A549 (cell line): ENCODE data around the gene GPC1. TPM values are rescaled to one million over a fixed set of nuclear protein-coding genes. Genes with fewer than 3 reads are reported as not detected.

Experiments
- ATAC-seq, 2 experiments: fragments of 200-7000 bp in 1 of 2; fragments of >200 bp in 1 of 2; cut with Nextera tagmentation in 1 of 2; cut with Tn5 transposase in 1 of 2; 3 replicates each; pipeline versions ENCODE4 v1.8.0 to v1.9.1; 2018 to 2020; ENCODE audit warnings: mild to moderate bottlenecking in 1 of 2, moderate library complexity in 1 of 2
- CTCF ChIA-PET: fragments of 300-600 bp; sonication (Branson Sonifier 250); formaldehyde crosslinking; extraction: SDS; loops from one replicate; lab custom pipeline; 2021; ENCODE audit warnings: antibody characterized with exemption, inconsistent platforms; lab: Yijun Ruan, JAX
- POLR2A ChIA-PET: fragments of 350-600 bp; formaldehyde crosslinking; extraction: SDS; loops from one replicate; lab custom pipeline; 2021; ENCODE audit warnings: antibody characterized with exemption, inconsistent platforms; lab: Yijun Ruan, JAX
- DNase-seq, 2 experiments: peaks; one replicate each; pipeline versions ENCODE4 v3.0.0 to v3.0.0-alpha.2; 2011 to 2016; ENCODE audit warnings: low read depth in 1 of 2, low spot score in 1 of 2
- FAIRE-seq: peaks from 2 replicates; lab custom pipeline; 2011; peaks lifted over from hg19 to GRCh38; lab: Jason Lieb, UNC
- H3K27ac ChIP-seq, 2 experiments: fragments of >200 bp; sonication (Bioruptor Twin); formaldehyde crosslinking; 3 replicates each; pipeline ENCODE4 v1.5.1; 2016 to 2017
- H3K4me1 ChIP-seq: fragments of >200 bp; sonication (Bioruptor Twin); formaldehyde crosslinking; 3 replicates; pipeline ENCODE4 v1.6.1; 2016
- H3K4me2 ChIP-seq: fragments of >200 bp; sonication (Bioruptor Twin); formaldehyde crosslinking; 3 replicates; pipeline ENCODE4 v1.6.1; 2016
- H3K4me3 ChIP-seq: fragments of >200 bp; sonication (Bioruptor Twin); formaldehyde crosslinking; 3 replicates; pipeline ENCODE4 v1.5.1; 2016
- H3K9me3 ChIP-seq: fragments of >200 bp; sonication (Bioruptor Twin); formaldehyde crosslinking; 3 replicates; pipeline ENCODE4 v1.6.1; 2016
- CEBPB ChIP-seq, 2 experiments: fragments of >200 bp in 1 of 2; sonication (Bioruptor Twin) in 1 of 2; formaldehyde crosslinking in 1 of 2; IDR thresholded peaks; 2 replicates each; pipeline ENCODE4 v1.6.1; 2012 to 2016
- CHD2 ChIP-seq: fragments of 150-350 bp; IDR thresholded peaks from 2 replicates; pipeline ENCODE4 v1.6.1; 2014; ENCODE audit warnings: low read length; ENCODE audit not compliant: partially characterized antibody
- ESRRA ChIP-seq: fragments of 150-350 bp; IDR thresholded peaks from 2 replicates; pipeline ENCODE4 v1.6.1; 2014; ENCODE audit warnings: mild to moderate bottlenecking, low read length, borderline replicate concordance
- FOSB ChIP-seq: fragments of 250-450 bp; sonication (Bioruptor Pico); IDR thresholded peaks from 2 replicates; pipeline ENCODE4 v1.5.0; 2020; ENCODE audit warnings: mild to moderate bottlenecking, moderate library complexity
- GATA3 ChIP-seq: IDR thresholded peaks from 2 replicates; pipeline ENCODE4 v1.6.1; 2012; ENCODE audit warnings: borderline replicate concordance
- HEYL ChIP-seq: fragments of 250-450 bp; sonication (Bioruptor Pico); IDR thresholded peaks from 2 replicates; pipeline ENCODE4 v1.8.0; 2021; ENCODE audit warnings: mild to moderate bottlenecking, moderate library complexity
- JUN ChIP-seq, 2 experiments: fragments of >200 bp; sonication (Bioruptor Twin); formaldehyde crosslinking; IDR thresholded peaks; 2 replicates in 1 of 2; 3 replicates in 1 of 2; pipeline ENCODE4 v1.6.1; 2016 to 2017
- JUNB ChIP-seq: fragments of >200 bp; sonication (Bioruptor Twin); formaldehyde crosslinking; IDR thresholded peaks from 2 replicates; pipeline ENCODE4 v1.6.1; 2016
- MAFK ChIP-seq: fragments of 450-650 bp; IDR thresholded peaks from 2 replicates; pipeline ENCODE4 v1.6.1; 2014; ENCODE audit not compliant: partially characterized antibody
- MYC ChIP-seq: IDR thresholded peaks from 2 replicates; pipeline ENCODE4 v1.6.1; 2012; ENCODE audit warnings: mild to moderate bottlenecking, inconsistent platforms, low read length, improper control_type of control experiment, borderline replicate concordance
- NFE2L2 ChIP-seq: fragments of 150-350 bp; conservative IDR thresholded peaks from 2 replicates; pipeline ENCODE4 v1.6.1; 2014; ENCODE audit warnings: low read length
- NPAS2 ChIP-seq: fragments of 250-450 bp; sonication (Bioruptor Pico); IDR thresholded peaks from 2 replicates; pipeline ENCODE4 v1.8.0; 2022; ENCODE audit warnings: mild to moderate bottlenecking, moderate library complexity, borderline replicate concordance
- PHF8 ChIP-seq: fragments of 200-600 bp; sonication (generic); IDR thresholded peaks from 2 replicates; pipeline ENCODE4 v1.6.1; 2016; ENCODE audit warnings: low read depth, mild to moderate bottlenecking, antibody characterized with exemption, moderate library complexity, borderline replicate concordance
- RNF2 ChIP-seq: fragments of 200-600 bp; sonication (generic); IDR thresholded peaks from 2 replicates; pipeline ENCODE4 v1.6.1; 2016; ENCODE audit warnings: low read depth, mild to moderate bottlenecking, antibody characterized with exemption, moderate library complexity, borderline replicate concordance
- ZC3H11A ChIP-seq: fragments of 450-650 bp; IDR thresholded peaks from 2 replicates; pipeline ENCODE4 v1.6.1; 2014; ENCODE audit warnings: antibody characterized with exemption, mild to moderate bottlenecking
- ZSCAN20 ChIP-seq: fragments of 250-450 bp; sonication (Bioruptor Pico); IDR thresholded peaks from 2 replicates; pipeline ENCODE4 v1.8.0; 2022; ENCODE audit warnings: mild to moderate bottlenecking, moderate library complexity
- WGBS: methylation state at CpG from one replicate; pipeline ENCODE4 v1.1.6; 2017; ENCODE audit errors: missing lambda C conversion rate; 5-methylcytosine and 5-hydroxymethylcytosine counted together
- polyA plus RNA-seq, 4 experiments: library from polyadenylated mRNA; depleted of rRNA in 3 of 4; stranded (reverse); fragments of >200 nt; fragmentation: RNase III in 1 of 4; extraction: RNeasy Plus Mini Kit Qiagen cat#74134 plus additional on column Dnase treatment in 1 of 4; gene quantifications; 2 replicates in 3 of 4; 3 replicates in 1 of 4; pipeline ENCODE4 v1.2.3, GENCODE V29; 2011 to 2017
- TF ChIP-seq, protein P1 (sequence below): IDR thresholded peaks from 2 replicates; pipeline ENCODE4 v1.6.1; 2012; ENCODE audit warnings: low read depth, borderline replicate concordance
- TF ChIP-seq, protein P2 (sequence below): fragments of >200 bp; sonication (Bioruptor Twin); formaldehyde crosslinking; IDR thresholded peaks from 3 replicates; pipeline ENCODE4 v1.5.1; 2016
- TF ChIP-seq, protein P3 (sequence below): IDR thresholded peaks from 2 replicates; pipeline ENCODE4 v1.6.1; 2012

Gene GPC1
- polyA plus RNA-seq, 2 of the 4 experiments (the other 2 are of a cell fraction): 19.8 to 97.7 TPM

DNA sequence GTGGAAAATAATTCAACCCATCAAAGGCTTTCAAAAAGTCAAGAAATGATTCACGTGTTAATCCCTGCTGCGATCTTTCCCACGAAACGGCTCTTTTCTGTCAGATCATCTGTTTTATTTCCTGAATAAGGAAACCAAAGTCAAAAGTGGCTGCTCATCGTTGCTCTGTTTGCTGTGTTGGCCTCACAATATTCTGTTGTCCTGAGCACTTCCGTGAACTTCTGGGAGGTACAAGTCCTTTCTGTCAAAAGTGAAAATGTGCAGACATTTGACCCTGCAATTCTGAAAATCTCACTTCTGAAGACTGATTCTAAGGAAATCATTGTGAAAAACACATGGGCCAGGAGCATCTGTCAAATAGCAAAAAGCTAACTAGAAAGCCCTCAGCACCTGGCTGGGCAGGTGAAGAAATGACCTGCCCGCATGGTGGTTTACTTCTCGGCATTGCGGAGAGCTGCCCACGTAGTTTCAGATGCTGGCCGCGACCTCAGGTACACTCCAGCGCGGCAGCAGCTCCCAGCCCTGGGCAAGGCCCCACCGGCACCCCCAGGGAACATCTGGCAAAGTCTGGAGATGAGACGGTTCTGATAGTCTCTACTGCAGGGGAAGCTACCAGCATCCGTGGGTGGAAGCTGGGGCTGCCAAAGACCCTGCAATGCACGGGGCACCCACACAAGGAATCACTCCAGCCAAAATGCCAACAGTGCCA, 31.9 kb upstream of the GPC1 start:
- WGBS: 88% methylated on average over 18 of the region's 18 CpGs
- TF ChIP-seq NPAS2 (CRISPR knock-in tag): no peak
- TF ChIP-seq, protein P1, sequence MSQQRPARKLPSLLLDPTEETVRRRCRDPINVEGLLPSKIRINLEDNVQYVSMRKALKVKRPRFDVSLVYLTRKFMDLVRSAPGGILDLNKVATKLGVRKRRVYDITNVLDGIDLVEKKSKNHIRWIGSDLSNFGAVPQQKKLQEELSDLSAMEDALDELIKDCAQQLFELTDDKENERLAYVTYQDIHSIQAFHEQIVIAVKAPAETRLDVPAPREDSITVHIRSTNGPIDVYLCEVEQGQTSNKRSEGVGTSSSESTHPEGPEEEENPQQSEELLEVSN: no peak
- no peak for TF ChIP-seq ZC3H11A
- TF ChIP-seq FOSB: no peak
- TF ChIP-seq ESRRA: no peak
- TF ChIP-seq, protein P2, sequence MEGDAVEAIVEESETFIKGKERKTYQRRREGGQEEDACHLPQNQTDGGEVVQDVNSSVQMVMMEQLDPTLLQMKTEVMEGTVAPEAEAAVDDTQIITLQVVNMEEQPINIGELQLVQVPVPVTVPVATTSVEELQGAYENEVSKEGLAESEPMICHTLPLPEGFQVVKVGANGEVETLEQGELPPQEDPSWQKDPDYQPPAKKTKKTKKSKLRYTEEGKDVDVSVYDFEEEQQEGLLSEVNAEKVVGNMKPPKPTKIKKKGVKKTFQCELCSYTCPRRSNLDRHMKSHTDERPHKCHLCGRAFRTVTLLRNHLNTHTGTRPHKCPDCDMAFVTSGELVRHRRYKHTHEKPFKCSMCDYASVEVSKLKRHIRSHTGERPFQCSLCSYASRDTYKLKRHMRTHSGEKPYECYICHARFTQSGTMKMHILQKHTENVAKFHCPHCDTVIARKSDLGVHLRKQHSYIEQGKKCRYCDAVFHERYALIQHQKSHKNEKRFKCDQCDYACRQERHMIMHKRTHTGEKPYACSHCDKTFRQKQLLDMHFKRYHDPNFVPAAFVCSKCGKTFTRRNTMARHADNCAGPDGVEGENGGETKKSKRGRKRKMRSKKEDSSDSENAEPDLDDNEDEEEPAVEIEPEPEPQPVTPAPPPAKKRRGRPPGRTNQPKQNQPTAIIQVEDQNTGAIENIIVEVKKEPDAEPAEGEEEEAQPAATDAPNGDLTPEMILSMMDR: no peak
- no peak for TF ChIP-seq PHF8
- ATAC-seq (no peak), FAIRE-seq (no peak), DNase-seq (no peak)
- no peak overlapping the region for H3K4me2 ChIP-seq
- H3K9me3 ChIP-seq: no peaks in the 10 kb centered on the region
- CTCF ChIA-PET: interaction anchor here (1.3 kb wide), 1 partner anchor 171 kb away, joined by 4 read pairs; no protein-coding TSS in a partner anchor
- H3K4me3 ChIP-seq: no peak overlapping the region
- no peaks in the 10 kb centered on the region for H3K4me1 ChIP-seq
- no peak overlapping the region for H3K27ac ChIP-seq
- POLR2A ChIA-PET: no interaction called here

DNA sequence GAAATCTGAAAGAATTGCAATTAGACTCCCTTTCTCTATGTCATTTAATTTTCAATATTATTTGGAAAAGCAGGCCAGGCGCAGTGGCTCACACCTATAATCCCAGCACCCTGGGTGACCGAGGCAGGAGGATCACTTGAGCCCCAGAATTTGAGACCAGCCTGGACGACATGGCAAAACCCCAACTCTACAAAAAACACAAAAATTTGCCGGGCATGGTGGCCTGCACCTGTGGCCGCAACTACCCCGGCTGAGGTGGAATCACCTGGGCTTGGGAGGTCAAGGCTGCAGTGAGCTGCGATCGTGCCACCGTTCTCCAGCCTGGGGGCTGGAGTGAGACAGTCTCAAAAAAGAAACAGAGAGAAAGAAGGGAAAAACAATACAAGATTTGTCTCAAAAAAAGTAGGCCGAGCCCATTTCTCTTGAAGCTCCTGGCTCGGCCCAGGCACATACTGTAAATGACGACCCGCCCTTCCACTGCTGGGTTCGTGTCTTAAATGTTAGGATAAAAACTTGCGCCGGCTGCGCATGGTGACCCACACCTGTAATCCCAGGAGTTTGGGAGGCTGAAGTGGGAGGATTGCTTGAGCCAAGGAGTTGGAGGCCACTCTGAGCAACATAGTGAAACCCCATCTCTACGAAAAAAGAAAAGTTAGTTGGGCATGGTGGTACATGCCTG, 31.1 kb upstream of the GPC1 start:
- Histone ChIP-seq H3K27ac (no peak overlapping the region), H3K4me3 (no peak overlapping the region), H3K4me2 (no peak overlapping the region), H3K9me3 (no peaks in the 10 kb centered on the region), H3K4me1 (no peaks in the 10 kb centered on the region)
- TF ChIP-seq GATA3: no peak
- no peak for TF ChIP-seq ZSCAN20
- FAIRE-seq (no peak), ATAC-seq (no peak), DNase-seq (no peak)
- WGBS: 92% methylated on average over 18 of the region's 18 CpGs
- POLR2A ChIA-PET: no interaction called here
- CTCF ChIA-PET: interaction anchor here (0.6 to 1.3 kb wide), 2 partner anchors 21 to 171 kb away, joined by 4 read pairs; no protein-coding TSS in a partner anchor

DNA sequence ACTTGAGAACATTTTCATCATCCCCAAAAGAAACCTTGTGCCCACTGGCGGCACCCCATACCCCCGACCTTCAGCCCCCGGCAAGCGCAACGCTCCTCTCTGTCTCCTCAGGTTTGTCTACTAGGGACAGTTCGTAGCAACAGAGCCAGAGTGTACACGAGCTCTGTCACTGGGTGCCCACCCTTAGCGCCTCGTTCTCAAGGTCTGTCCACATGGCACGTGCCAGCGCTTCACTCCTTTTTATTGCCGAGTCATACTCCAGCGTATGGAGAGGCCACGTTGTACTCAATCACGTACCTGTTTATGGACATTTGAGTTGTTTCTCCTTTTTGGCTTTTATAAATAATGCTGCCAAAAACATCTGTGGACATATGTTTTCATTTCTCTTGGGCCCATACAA, 30.3 kb upstream of the GPC1 start:
- Histone ChIP-seq H3K9me3 (no peaks in the 10 kb centered on the region), H3K4me1 (no peaks in the 10 kb centered on the region), H3K27ac (no peak overlapping the region), H3K4me2 (no peak overlapping the region), H3K4me3 (no peak overlapping the region)
- FAIRE-seq: no peak
- ChIA-PET CTCF (interaction anchor here (0.6 kb wide), 1 partner anchor 20 kb away, joined by 4 read pairs; no protein-coding TSS in a partner anchor), POLR2A (no interaction called here)
- 92% methylated on average over 15 of the region's 15 CpGs for WGBS
- DNase-seq: no peak
- ATAC-seq: no peak
- peak; percentile 44; the same call in 1 of the 2 replicates for TF ChIP-seq NFE2L2
- TF ChIP-seq JUNB: no peak
- TF ChIP-seq RNF2: no peak
- TF ChIP-seq MAFK: peak; percentile 33
- TF ChIP-seq JUN (IDR thresholded peaks at IDR 0.05): no peak
- no peak for TF ChIP-seq MYC
- TF ChIP-seq, protein P3, sequence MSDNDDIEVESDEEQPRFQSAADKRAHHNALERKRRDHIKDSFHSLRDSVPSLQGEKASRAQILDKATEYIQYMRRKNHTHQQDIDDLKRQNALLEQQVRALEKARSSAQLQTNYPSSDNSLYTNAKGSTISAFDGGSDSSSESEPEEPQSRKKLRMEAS: no peak
- no peak for TF ChIP-seq CHD2
- TF ChIP-seq CEBPB (IDR thresholded peaks at IDR 0.05): no peak
- no peak for TF ChIP-seq HEYL (CRISPR knock-in tag)
